Vagina (tissue), 2 donors: ENCODE measurements around the gene CHST11.

Experiments used
- POLR2A ChIP-seq, 2 donors: fragments of 450-650 bp; IDR thresholded peaks; one replicate each; pipeline ENCODE4 v1.6.1; 2017; ENCODE audit warnings: antibody characterized with exemption in 2 of 2, mild to moderate bottlenecking in 2 of 2, moderate library complexity in 2 of 2
- POLR2AphosphoS5 ChIP-seq, 2 donors: sonication (generic); formaldehyde crosslinking; IDR thresholded peaks; one replicate each; pipeline ENCODE4 v1.9.0; 2017; ENCODE audit warnings: antibody characterized with exemption in 2 of 2, mild to moderate bottlenecking in 2 of 2, low read depth in 1 of 2; ENCODE audit not compliant: insufficient read depth in 1 of 2
- TF ChIP-seq, protein P1 (sequence below), 3 experiments: fragments of 450-650 bp in 2 of 3; fragments of 200-600 bp in 1 of 3; sonication (generic) in 1 of 3; IDR thresholded peaks; one replicate each; pipeline ENCODE4 v1.5.1; 2017 to 2019; ENCODE audit warnings: antibody characterized with exemption in 3 of 3, mild to moderate bottlenecking in 2 of 3, moderate library complexity in 2 of 3

DNA sequence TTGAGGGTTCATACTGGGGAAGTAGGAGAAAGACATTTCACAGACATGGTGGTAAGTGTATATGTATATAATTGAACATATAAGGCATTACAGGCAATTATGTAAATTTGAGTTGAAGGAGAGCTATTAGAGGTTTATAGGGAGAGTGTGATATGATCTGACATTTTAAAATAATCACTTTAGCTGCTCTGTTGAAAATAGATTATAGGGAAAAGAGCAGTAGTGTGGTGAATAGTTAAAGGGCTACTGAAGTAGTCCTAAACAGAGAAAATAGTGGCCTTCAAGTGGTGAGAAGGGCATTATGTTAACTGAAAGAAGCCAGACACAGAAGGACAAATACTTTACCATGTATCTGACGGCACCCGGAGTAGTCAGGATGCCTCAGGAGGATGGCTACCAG lies 267.1 kb downstream of the CHST11 start:
- TF ChIP-seq, protein P1, sequence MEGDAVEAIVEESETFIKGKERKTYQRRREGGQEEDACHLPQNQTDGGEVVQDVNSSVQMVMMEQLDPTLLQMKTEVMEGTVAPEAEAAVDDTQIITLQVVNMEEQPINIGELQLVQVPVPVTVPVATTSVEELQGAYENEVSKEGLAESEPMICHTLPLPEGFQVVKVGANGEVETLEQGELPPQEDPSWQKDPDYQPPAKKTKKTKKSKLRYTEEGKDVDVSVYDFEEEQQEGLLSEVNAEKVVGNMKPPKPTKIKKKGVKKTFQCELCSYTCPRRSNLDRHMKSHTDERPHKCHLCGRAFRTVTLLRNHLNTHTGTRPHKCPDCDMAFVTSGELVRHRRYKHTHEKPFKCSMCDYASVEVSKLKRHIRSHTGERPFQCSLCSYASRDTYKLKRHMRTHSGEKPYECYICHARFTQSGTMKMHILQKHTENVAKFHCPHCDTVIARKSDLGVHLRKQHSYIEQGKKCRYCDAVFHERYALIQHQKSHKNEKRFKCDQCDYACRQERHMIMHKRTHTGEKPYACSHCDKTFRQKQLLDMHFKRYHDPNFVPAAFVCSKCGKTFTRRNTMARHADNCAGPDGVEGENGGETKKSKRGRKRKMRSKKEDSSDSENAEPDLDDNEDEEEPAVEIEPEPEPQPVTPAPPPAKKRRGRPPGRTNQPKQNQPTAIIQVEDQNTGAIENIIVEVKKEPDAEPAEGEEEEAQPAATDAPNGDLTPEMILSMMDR (IDR thresholded peaks at IDR 0.05) = no peak
- no peak for TF ChIP-seq POLR2A (IDR thresholded peaks at IDR 0.05)
- no peak for TF ChIP-seq POLR2AphosphoS5 (IDR thresholded peaks at IDR 0.05; ENCODE audit: insufficient read depth in 1 of 2, low read depth in 1 of 2)
